OCI-LY3 (cell line): ENCODE measurements around the gene ZBTB11.

Source experiments
- EZH2phosphoT487 ChIP-seq: fragments of 200-600 bp; shearing (Covaris generic); IDR thresholded peaks from 2 replicates; pipeline ENCODE4 v1.6.1; 2018; ENCODE audit warnings: antibody characterized with exemption, mixed run types, low read depth
- TF ChIP-seq, protein P1 (sequence below): fragments of 200-600, 300-600 bp; sonication (generic); IDR thresholded peaks from 2 replicates; pipeline ENCODE4 v1.5.1; 2014; ENCODE audit warnings: antibody characterized with exemption, low read length, low read depth

DNA sequence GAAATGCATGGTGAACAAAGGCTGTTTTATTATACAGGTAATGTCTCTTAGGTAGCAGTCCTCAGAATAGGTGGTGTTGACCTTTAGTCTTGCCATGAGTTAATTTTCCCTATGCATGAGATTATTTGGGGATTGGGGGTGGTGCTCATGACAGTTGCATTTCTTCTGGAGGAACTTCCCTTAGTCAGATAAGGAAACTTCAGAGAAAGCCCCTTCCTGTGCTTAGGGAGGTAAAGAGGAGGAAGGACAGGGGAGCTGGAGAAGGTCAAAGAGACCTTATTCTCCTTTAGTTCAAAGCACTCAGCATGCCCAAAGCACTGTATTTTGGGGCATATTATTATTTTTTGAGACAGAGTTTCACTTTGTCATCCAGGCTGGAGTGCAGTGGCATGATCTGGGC is 47.7 kb downstream of the ZBTB11 start:
- TF ChIP-seq, protein P1, sequence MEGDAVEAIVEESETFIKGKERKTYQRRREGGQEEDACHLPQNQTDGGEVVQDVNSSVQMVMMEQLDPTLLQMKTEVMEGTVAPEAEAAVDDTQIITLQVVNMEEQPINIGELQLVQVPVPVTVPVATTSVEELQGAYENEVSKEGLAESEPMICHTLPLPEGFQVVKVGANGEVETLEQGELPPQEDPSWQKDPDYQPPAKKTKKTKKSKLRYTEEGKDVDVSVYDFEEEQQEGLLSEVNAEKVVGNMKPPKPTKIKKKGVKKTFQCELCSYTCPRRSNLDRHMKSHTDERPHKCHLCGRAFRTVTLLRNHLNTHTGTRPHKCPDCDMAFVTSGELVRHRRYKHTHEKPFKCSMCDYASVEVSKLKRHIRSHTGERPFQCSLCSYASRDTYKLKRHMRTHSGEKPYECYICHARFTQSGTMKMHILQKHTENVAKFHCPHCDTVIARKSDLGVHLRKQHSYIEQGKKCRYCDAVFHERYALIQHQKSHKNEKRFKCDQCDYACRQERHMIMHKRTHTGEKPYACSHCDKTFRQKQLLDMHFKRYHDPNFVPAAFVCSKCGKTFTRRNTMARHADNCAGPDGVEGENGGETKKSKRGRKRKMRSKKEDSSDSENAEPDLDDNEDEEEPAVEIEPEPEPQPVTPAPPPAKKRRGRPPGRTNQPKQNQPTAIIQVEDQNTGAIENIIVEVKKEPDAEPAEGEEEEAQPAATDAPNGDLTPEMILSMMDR, result no peak
- no peak for TF ChIP-seq EZH2phosphoT487
